Keratinocyte (primary cell): Measurements from ENCODE around the gene TCHP. TPM values are rescaled to one million over a fixed set of nuclear protein-coding genes. Genes with fewer than 3 reads are reported as not detected.

Experiments used
- DNase-seq: peaks from one replicate; pipeline ENCODE4 v3.0.0-alpha.2; 2011; ENCODE audit warnings: low read depth, missing footprints, low spot score
- FAIRE-seq: peaks from 2 replicates; lab custom pipeline; 2011; peaks lifted over from hg19 to GRCh38; lab: Jason Lieb, UNC
- H2AFZ ChIP-seq: 2 replicates; pipeline ENCODE4 v1.6.0; 2012; ENCODE audit warnings: low read length, control low read depth, inconsistent platforms; ENCODE audit not compliant: control insufficient read depth
- H3K27ac ChIP-seq: 2 replicates; pipeline ENCODE4 v1.5.1; 2011; ENCODE audit warnings: low read length; ENCODE audit not compliant: control insufficient read depth, insufficient read depth
- H3K27me3 ChIP-seq: 3 replicates; pipeline ENCODE4 v1.6.0; 2011; ENCODE audit warnings: low read length; ENCODE audit not compliant: control insufficient read depth, insufficient read depth; ENCODE audit errors: extremely low read depth
- H3K36me3 ChIP-seq, 2 experiments: 2 replicates in 1 of 2; 3 replicates in 1 of 2; pipeline ENCODE4 v1.5.1; 2011; ENCODE audit warnings: low read length in 2 of 2, mild to moderate bottlenecking in 1 of 2; ENCODE audit not compliant: control insufficient read depth in 2 of 2, insufficient read depth in 2 of 2; ENCODE audit errors: extremely low read depth in 1 of 2
- H3K4me1 ChIP-seq: 3 replicates; pipeline ENCODE4 v1.5.1; 2011; ENCODE audit warnings: low read length; ENCODE audit not compliant: control insufficient read depth, insufficient read depth; ENCODE audit errors: extremely low read depth
- H3K4me2 ChIP-seq: 3 replicates; pipeline ENCODE4 v1.6.0; 2011; ENCODE audit warnings: low read depth, low read length; ENCODE audit not compliant: control insufficient read depth, insufficient read depth; ENCODE audit errors: extremely low read depth
- H3K4me3 ChIP-seq, 3 experiments: fragments of 200-600 bp in 1 of 3; sonication (generic) in 1 of 3; 2 replicates in 2 of 3; 3 replicates in 1 of 3; pipeline ENCODE4 v1.5.1; 2011 to 2016; ENCODE audit warnings: low read length in 3 of 3, mild to moderate bottlenecking in 3 of 3, control low read depth in 2 of 3, inconsistent platforms in 1 of 3, low read depth in 1 of 3, mixed read lengths in 1 of 3, mixed run types in 1 of 3, moderate library complexity in 1 of 3; ENCODE audit not compliant: control insufficient read depth in 2 of 3, insufficient read depth in 2 of 3; ENCODE audit errors: extremely low read depth in 1 of 3
- H3K79me2 ChIP-seq: 2 replicates; pipeline ENCODE4 v1.6.0; 2012; ENCODE audit warnings: low read length; ENCODE audit not compliant: control insufficient read depth, insufficient read depth
- H3K9ac ChIP-seq: 3 replicates; pipeline ENCODE4 v1.6.0; 2011; ENCODE audit warnings: low read length; ENCODE audit not compliant: control insufficient read depth, insufficient read depth; ENCODE audit errors: extremely low read depth
- H3K9me1 ChIP-seq: 3 replicates; pipeline ENCODE4 v1.6.0; 2011; ENCODE audit warnings: low read length; ENCODE audit not compliant: control insufficient read depth, insufficient read depth; ENCODE audit errors: extremely low read depth
- H3K9me3 ChIP-seq: 2 replicates; pipeline ENCODE4 v1.5.1; 2012; ENCODE audit warnings: low read depth, low read length; ENCODE audit not compliant: control insufficient read depth
- H4K20me1 ChIP-seq: 3 replicates; pipeline ENCODE4 v1.6.0; 2011; ENCODE audit warnings: low read length; ENCODE audit not compliant: control insufficient read depth, insufficient read depth; ENCODE audit errors: extremely low read depth
- CTCF ChIP-seq, 3 experiments: IDR thresholded peaks in 1 of 3; conservative IDR thresholded peaks in 1 of 3; optimal IDR thresholded peaks in 1 of 3; 2 replicates in 2 of 3; 3 replicates in 1 of 3; pipeline versions ENCODE3 to v1.5.1; 2011; ENCODE audit warnings: low read length in 3 of 3, mild to moderate bottlenecking in 3 of 3, moderate library complexity in 2 of 3, control low read depth in 1 of 3, inconsistent platforms in 1 of 3; ENCODE audit not compliant: insufficient read depth in 2 of 3; ENCODE audit errors: extremely low read depth in 1 of 3
- EZH2 ChIP-seq: IDR thresholded peaks from one replicate; pipeline ENCODE4 v1.6.1; 2012; ENCODE audit warnings: inconsistent platforms, mild to moderate bottlenecking, low read length, moderate library complexity
- dilution Hi-C: fragments of 300-500 bp; cut with MboI; formaldehyde crosslinking; loops from one replicate; pipeline ENCODE4 v1.7.0; 2020; ENCODE audit warnings: low sequenced_read_pairs; ENCODE audit not compliant: extremely low pct_ligation_motif_present
- polyA plus RNA-seq, 5 experiments: library from polyadenylated mRNA; depleted of rRNA in 3 of 5; stranded (reverse) in 3 of 5; stranded (forward) in 1 of 5; unstranded in 1 of 5; fragments of >200 nt; gene quantifications; 1 replicate in 1 of 5; 2 replicates in 3 of 5; 3 replicates in 1 of 5; pipeline versions ENCODE4 v1.2.1 to v1.2.3, GENCODE V29; 2011 to 2012; ENCODE audit warnings: missing spikeins in 2 of 5, low read depth in 1 of 5, low replicate concordance in 1 of 5

The TCHP gene
- polyA plus RNA-seq, 1 donor (not counting 4 experiments of a cell fraction or from before 2014, with no cell fraction given), result 9.6 TPM

DNA sequence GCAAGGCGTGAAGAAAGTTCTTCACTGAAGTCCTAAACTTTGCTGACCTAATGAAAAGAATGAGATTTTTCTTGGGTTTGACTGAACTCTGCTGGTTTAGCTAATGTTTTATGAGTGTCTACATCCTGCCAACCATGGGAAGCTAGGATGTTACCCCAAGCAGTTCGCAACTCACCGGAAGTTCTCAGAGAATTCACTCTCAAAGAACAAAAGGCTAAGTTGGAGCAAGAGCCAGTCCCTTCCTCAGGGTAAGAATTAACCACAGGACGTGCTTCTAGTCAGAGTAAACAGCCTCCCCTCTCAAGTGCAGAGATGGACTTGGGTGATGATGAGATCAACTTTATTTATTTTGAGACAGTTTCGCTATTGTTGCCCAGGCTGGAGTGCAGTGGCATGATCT is 37.3 kb downstream of the TCHP start:
- no peak for DNase-seq
- peaks cover 15 to 22% of the 10 kb centered on the region in 2 experiments for H3K36me3 ChIP-seq

GRCh38 chr12:109938947-109939346 is 38.9 kb downstream of the TCHP start:
- Histone ChIP-seq H2AFZ (no peak overlapping the region), H3K4me2 (no peak overlapping the region), H3K9me1 (no peaks in the 10 kb centered on the region), H3K4me3 (no peak overlapping the region), H3K79me2 (no peaks in the 10 kb centered on the region), H3K27ac (no peak overlapping the region), H3K9ac (no peak overlapping the region), H3K36me3 (peaks cover 10 to 17% of the 10 kb centered on the region in 2 experiments), H3K27me3 (no peaks in the 10 kb centered on the region), H4K20me1 (no peaks in the 10 kb centered on the region), H3K4me1 (no peaks in the 10 kb centered on the region), H3K9me3 (no peaks in the 10 kb centered on the region)
- TF ChIP-seq EZH2 (no peak), CTCF (optimal IDR thresholded peaks at IDR 0.05 in 1 of 3, IDR thresholded peaks at IDR 0.05 in 1 of 3, conservative IDR thresholded peaks at IDR 0.05 in 1 of 3; ENCODE audit: extremely low read depth in 1 of 3, insufficient read depth in 2 of 3, low read length in 3 of 3) (no peak)
- FAIRE-seq (no peak), DNase-seq (no peak)
- dilution Hi-C loops, result no loop called here

More for the DNA sequence above, 37.3 kb downstream of the TCHP start:
- H2AFZ ChIP-seq, result no peak overlapping the region
- no peak overlapping the region for H3K4me3 ChIP-seq
- H3K9me1 ChIP-seq, result no peaks in the 10 kb centered on the region
- H3K27ac ChIP-seq, result no peak overlapping the region
- H3K9me3 ChIP-seq, result no peaks in the 10 kb centered on the region
- no peak for TF ChIP-seq CTCF (optimal IDR thresholded peaks at IDR 0.05 in 1 of 3, IDR thresholded peaks at IDR 0.05 in 1 of 3, conservative IDR thresholded peaks at IDR 0.05 in 1 of 3; ENCODE audit: extremely low read depth in 1 of 3, insufficient read depth in 2 of 3, low read length in 3 of 3)
- no peak for TF ChIP-seq EZH2
- no peaks in the 10 kb centered on the region for H4K20me1 ChIP-seq
- dilution Hi-C loops, result no loop called here
- H3K4me2 ChIP-seq, result no peak overlapping the region
- no peaks in the 10 kb centered on the region for H3K4me1 ChIP-seq
- H3K9ac ChIP-seq, result no peak overlapping the region
- no peaks in the 10 kb centered on the region for H3K79me2 ChIP-seq
- no peaks in the 10 kb centered on the region for H3K27me3 ChIP-seq
- FAIRE-seq, result no peak
